GM19099 (cell line): ENCODE results near the gene ATP1B3.

Experiments used
- POLR2A ChIP-seq: IDR thresholded peaks from 3 replicates; pipeline ENCODE4 v1.6.1; 2011; ENCODE audit warnings: low read depth; ENCODE audit not compliant: insufficient read length; ENCODE audit errors: extremely low read depth

ATP1B3 gene

GRCh38 chr3:141945726-141946485 is 69.5 kb downstream of the ATP1B3 start:
- TF ChIP-seq POLR2A = no peak

DNA sequence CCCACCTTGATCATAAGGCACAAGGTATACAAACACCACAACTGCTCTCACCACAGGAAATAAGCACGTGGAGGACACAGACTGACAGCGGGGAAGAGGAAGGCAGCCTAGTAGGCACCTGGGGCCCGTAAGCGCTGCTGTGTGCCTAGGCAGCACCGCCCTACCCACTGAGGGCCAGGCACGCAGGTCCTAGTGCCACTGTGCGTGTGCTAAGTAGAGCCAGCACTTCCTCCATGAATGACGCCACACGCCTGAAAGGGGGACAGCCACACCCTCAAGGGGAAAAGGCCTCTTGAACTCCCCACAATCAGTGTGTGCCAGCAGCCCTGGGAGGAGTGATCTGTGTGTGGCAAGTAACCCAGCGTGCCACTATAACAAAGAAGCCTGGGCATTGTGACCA is 73.0 kb downstream of the ATP1B3 start:
- TF ChIP-seq POLR2A = no peak

DNA sequence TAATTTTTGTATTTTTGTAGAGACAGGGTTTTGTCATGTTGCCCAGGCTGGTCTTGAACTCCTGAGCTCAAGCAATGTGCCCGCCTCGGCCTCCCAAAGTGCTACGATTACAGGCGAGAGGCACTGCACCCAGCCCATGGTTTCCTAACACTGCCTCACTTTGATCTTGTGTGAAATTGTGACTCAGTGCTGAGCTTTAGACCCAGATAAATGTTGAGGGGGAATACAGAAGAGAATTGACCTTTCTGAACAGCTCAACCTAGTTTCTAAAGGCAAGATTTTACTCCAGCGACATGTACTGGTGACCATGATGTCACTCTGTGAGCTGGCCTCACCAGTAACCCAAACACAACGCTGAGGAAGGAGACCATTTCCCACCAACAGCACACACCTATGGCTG is 73.5 kb downstream of the ATP1B3 start:
- TF ChIP-seq POLR2A = no peak

GRCh38 chr3:141950572-141951493 is 74.4 kb downstream of the ATP1B3 start:
- no peak for TF ChIP-seq POLR2A

GRCh38 chr3:141952611-141953010 is 76.2 kb downstream of the ATP1B3 start:
- TF ChIP-seq POLR2A = no peak

- TF ChIP-seq POLR2A = no peak
Measured at GRCh38 chr3:141955175-141955574, 78.7 kb downstream of the ATP1B3 start.

DNA sequence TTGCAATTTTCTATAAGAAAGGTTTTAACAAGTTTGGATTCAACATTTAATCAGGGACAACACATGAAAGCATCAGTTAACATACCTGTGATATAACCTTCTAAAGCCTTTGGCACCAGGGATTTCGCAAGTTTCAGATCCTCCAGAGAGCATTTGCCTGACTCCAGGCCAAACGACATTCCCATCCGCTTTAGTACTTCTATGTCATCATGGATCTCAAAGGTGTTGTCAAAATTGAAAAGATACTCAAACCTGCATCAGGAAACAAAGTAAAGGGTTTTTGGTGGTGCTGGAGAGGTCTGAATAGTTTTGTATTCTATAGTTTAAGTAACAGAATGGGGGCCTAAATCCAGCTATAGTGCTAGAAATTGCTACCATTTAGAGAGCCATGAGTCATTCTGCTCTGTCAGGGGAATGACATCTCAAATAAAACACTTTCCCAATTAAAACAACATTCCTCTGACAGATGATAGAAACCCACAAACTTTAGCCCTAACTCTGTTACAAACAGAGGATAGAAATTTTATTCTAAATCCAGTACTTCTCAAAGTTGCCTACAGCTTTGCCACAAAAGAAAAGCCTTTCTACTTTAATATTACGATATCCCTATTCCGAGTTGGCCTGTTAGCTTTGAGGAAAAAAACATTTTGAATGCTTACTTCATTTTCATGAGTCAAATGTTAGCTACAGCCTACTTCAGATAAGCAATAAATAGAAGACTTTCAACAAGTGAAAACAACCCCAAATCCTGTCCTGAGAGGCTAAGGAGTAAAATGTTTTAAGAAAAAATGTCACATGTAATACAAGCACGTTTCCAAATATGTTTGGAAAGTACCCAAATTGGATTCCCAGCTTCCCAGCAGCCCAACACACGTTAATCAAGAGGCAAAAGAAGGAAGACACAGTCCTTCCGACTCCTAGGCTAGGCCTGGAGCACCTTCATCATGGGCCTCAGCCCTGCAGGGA is 83.4 kb downstream of the ATP1B3 start:
- no peak for TF ChIP-seq POLR2A

- TF ChIP-seq POLR2A = no peak
Measured at GRCh38 chr3:141960731-141961130, 84.3 kb downstream of the ATP1B3 start.

- no peak for TF ChIP-seq POLR2A
Measured at GRCh38 chr3:141963301-141963700, 86.9 kb downstream of the ATP1B3 start.

GRCh38 chr3:141965471-141965870 is 89.0 kb downstream of the ATP1B3 start:
- TF ChIP-seq POLR2A = no peak

GRCh38 chr3:141969711-141970110 is 93.3 kb downstream of the ATP1B3 start:
- no peak for TF ChIP-seq POLR2A

- no peak for TF ChIP-seq POLR2A
Measured at GRCh38 chr3:141971571-141971970, 95.1 kb downstream of the ATP1B3 start.

DNA sequence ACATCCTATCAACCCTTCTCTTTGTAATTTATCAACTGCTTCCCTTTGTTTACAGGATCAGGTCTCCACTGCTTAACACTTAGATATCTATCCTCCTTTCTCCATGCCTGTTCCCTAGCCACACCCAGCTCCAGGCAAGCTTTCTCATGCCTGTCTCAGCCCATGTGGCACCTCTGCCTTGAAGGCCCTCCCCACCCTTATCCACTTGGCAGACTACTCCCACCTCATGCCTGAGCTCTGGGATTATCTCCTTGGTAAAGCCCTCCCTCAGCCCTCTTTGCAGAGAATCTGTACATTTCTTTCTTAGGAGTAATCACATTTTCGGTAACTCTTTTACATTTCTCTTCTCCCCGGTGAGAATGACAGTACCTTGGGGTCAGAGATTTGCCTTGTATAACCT is 96.0 kb downstream of the ATP1B3 start:
- no peak for TF ChIP-seq POLR2A
